SK-N-SH (cell line): Measurements from ENCODE around the gene KCTD5. TPM values are rescaled to one million over a fixed set of nuclear protein-coding genes. Genes with fewer than 3 reads are reported as not detected.

Experiments
- CTCF ChIA-PET: fragments of 300-600, 350-600 bp; formaldehyde crosslinking; extraction: SDS; loops from one replicate; lab custom pipeline; 2021; lab: Yijun Ruan, JAX
- POLR2A ChIA-PET: fragments of 350-600 bp; sonication (Branson Sonifier 250); formaldehyde crosslinking; extraction: SDS; loops from one replicate; lab custom pipeline; 2020; ENCODE audit warnings: antibody characterized with exemption, inconsistent platforms; lab: Yijun Ruan, JAX
- DNase-seq: peaks from one replicate; pipeline ENCODE4 v3.0.0; 2012
- H2AFZ ChIP-seq: fragments of 200-600 bp; sonication (generic); 2 replicates; pipeline ENCODE4 v1.8.1; 2016; ENCODE audit warnings: antibody characterized with exemption, mild to moderate bottlenecking, low read depth
- H3F3A ChIP-seq: fragments of 200-600 bp; sonication (generic); replicated peaks from 2 replicates; pipeline ENCODE3; 2016; ENCODE audit warnings: antibody characterized with exemption, mild to moderate bottlenecking; ENCODE audit not compliant: insufficient read depth
- H3K27ac ChIP-seq, 2 experiments: fragments of 200-500 bp in 1 of 2; fragments of 200-600 bp in 1 of 2; sonication (Bioruptor generic) in 1 of 2; sonication (generic), shearing (Covaris generic) in 1 of 2; 2 replicates each; pipeline versions ENCODE4 v1.5.1 to v1.6.1; 2014 to 2016; ENCODE audit warnings: low read depth in 2 of 2, inconsistent platforms in 1 of 2, low read length in 1 of 2, mild to moderate bottlenecking in 1 of 2, mixed read lengths in 1 of 2
- H3K27me3 ChIP-seq: fragments of 200-600 bp; sonication (generic), shearing (Covaris generic); 2 replicates; pipeline ENCODE4 v1.6.1; 2016; ENCODE audit warnings: mixed run types; ENCODE audit not compliant: insufficient read depth
- H3K36me3 ChIP-seq, 2 experiments: fragments of 200-500 bp in 1 of 2; fragments of 200-600 bp in 1 of 2; sonication (Bioruptor generic) in 1 of 2; sonication (generic) in 1 of 2; replicated peaks in 1 of 2; 2 replicates each; pipeline versions ENCODE3 to v1.5.1; 2014 to 2016; ENCODE audit warnings: low read length in 1 of 2, mild to moderate bottlenecking in 1 of 2; ENCODE audit not compliant: insufficient read depth in 2 of 2, control insufficient read depth in 1 of 2
- H3K4me1 ChIP-seq, 2 experiments: fragments of 200-500 bp in 1 of 2; fragments of 200-600 bp in 1 of 2; sonication (Bioruptor generic) in 1 of 2; sonication (generic), shearing (Covaris generic) in 1 of 2; 2 replicates each; pipeline versions ENCODE4 v1.5.1 to v1.6.1; 2014 to 2016; ENCODE audit warnings: low read depth in 1 of 2, low read length in 1 of 2, mixed run types in 1 of 2; ENCODE audit not compliant: insufficient read depth in 2 of 2, control insufficient read depth in 1 of 2
- H3K4me2 ChIP-seq: fragments of 200-600 bp; sonication (generic), shearing (Covaris generic); 2 replicates; pipeline ENCODE4 v1.6.1; 2017; ENCODE audit warnings: mixed run types
- H3K4me3 ChIP-seq, 2 experiments: fragments of 200-500 bp in 1 of 2; fragments of 200-600 bp in 1 of 2; sonication (Bioruptor generic) in 1 of 2; sonication (generic), shearing (Covaris generic) in 1 of 2; 2 replicates each; pipeline versions ENCODE4 v1.5.1 to v1.8.1; 2014 to 2016; ENCODE audit warnings: low read depth in 2 of 2, inconsistent platforms in 1 of 2, low read length in 1 of 2, mild to moderate bottlenecking in 1 of 2, mixed read lengths in 1 of 2, moderate library complexity in 1 of 2
- H3K79me2 ChIP-seq: fragments of 200-600 bp; sonication (generic); 2 replicates; pipeline ENCODE4 v1.8.1; 2017; ENCODE audit warnings: mild to moderate bottlenecking; ENCODE audit not compliant: insufficient read depth
- H3K9ac ChIP-seq: fragments of 200-600 bp; sonication (generic); 2 replicates; pipeline ENCODE4 v1.6.1; 2017; ENCODE audit warnings: mixed run types
- H3K9me2 ChIP-seq: fragments of 200-600 bp; sonication (generic); 2 replicates; pipeline ENCODE4 v1.6.1; 2017; ENCODE audit warnings: mixed run types
- H3K9me3 ChIP-seq: fragments of 200-600 bp; sonication (generic); 2 replicates; pipeline ENCODE4 v1.6.1; 2017; ENCODE audit warnings: mixed run types, mild to moderate bottlenecking, moderate library complexity
- H4K20me1 ChIP-seq: fragments of 200-600 bp; sonication (generic); 2 replicates; pipeline ENCODE4 v1.6.1; 2017; ENCODE audit warnings: mild to moderate bottlenecking, mixed run types; ENCODE audit not compliant: insufficient read depth
- CHD2 ChIP-seq: fragments of 150-350 bp; IDR thresholded peaks from 2 replicates; pipeline ENCODE4 v1.6.1; 2018; ENCODE audit warnings: low read length; ENCODE audit not compliant: partially characterized antibody
- CTCF ChIP-seq: fragments of 200-600 bp; sonication (generic); IDR thresholded peaks from 2 replicates; pipeline ENCODE4 v1.6.1; 2017; ENCODE audit warnings: antibody characterized with exemption, mild to moderate bottlenecking, moderate library complexity
- ELF1 ChIP-seq: IDR thresholded peaks from 2 replicates; pipeline ENCODE4 v1.4.0; 2012
- EZH2phosphoT487 ChIP-seq: fragments of 200-600 bp; sonication (generic); IDR thresholded peaks from 2 replicates; pipeline ENCODE4 v1.6.1; 2017; ENCODE audit warnings: low read depth, mixed run types, mild to moderate bottlenecking, antibody characterized with exemption, moderate library complexity, borderline replicate concordance
- FOSL2 ChIP-seq: IDR thresholded peaks from 2 replicates; pipeline ENCODE4 v1.4.0; 2012; ENCODE audit warnings: low read depth, mild to moderate bottlenecking, moderate library complexity, borderline replicate concordance
- FOXJ3 ChIP-seq: sonication (generic); formaldehyde crosslinking; IDR thresholded peaks from 2 replicates; pipeline ENCODE4 v1.5.1; 2020; ENCODE audit warnings: mild to moderate bottlenecking, missing genetic modification reagents
- IRF3 ChIP-seq: fragments of 150-350 bp; IDR thresholded peaks from 2 replicates; pipeline ENCODE4 v1.6.1; 2016; ENCODE audit warnings: mild to moderate bottlenecking, low read depth, low read length
- JUND ChIP-seq: IDR thresholded peaks from 2 replicates; pipeline ENCODE4 v1.4.0; 2012
- MAX ChIP-seq: IDR thresholded peaks from 2 replicates; pipeline ENCODE4 v1.4.0; 2012; ENCODE audit warnings: low read depth
- MXI1 ChIP-seq: IDR thresholded peaks from 2 replicates; pipeline ENCODE4 v1.6.1; 2012; ENCODE audit warnings: mild to moderate bottlenecking, low read depth, low read length, improper control_type of control experiment
- NFIC ChIP-seq: IDR thresholded peaks from 2 replicates; pipeline ENCODE4 v1.4.0; 2012; ENCODE audit warnings: borderline replicate concordance
- NRF1 ChIP-seq: IDR thresholded peaks from 2 replicates; pipeline ENCODE4 v1.6.1; 2012; ENCODE audit warnings: low read depth, mild to moderate bottlenecking, low read length
- POLR2AphosphoS5 ChIP-seq: IDR thresholded peaks from 2 replicates; pipeline ENCODE4 v1.6.1; 2012; ENCODE audit warnings: low read depth, low read length
- RCOR1 ChIP-seq: fragments of 150-350 bp; IDR thresholded peaks from 2 replicates; pipeline ENCODE4 v1.6.1; 2017; ENCODE audit warnings: antibody characterized with exemption, low read length
- RFX5 ChIP-seq: IDR thresholded peaks from 2 replicates; pipeline ENCODE4 v1.6.1; 2012; ENCODE audit warnings: mild to moderate bottlenecking, improper control_type of control experiment, low read length
- RXRA ChIP-seq: IDR thresholded peaks from 2 replicates; pipeline ENCODE4 v1.4.0; 2012; ENCODE audit warnings: low read depth, mild to moderate bottlenecking, borderline replicate concordance
- SIN3A ChIP-seq: IDR thresholded peaks from 2 replicates; pipeline ENCODE4 v1.6.1; 2012; ENCODE audit warnings: low read depth, mild to moderate bottlenecking, low read length, moderate library complexity, borderline replicate concordance
- SMC3 ChIP-seq: IDR thresholded peaks from 2 replicates; pipeline ENCODE4 v1.6.1; 2012; ENCODE audit warnings: low read depth, low read length, improper control_type of control experiment
- TAF1 ChIP-seq: IDR thresholded peaks from 2 replicates; pipeline ENCODE4 v1.6.1; 2012; ENCODE audit warnings: low read depth, mild to moderate bottlenecking, low read length, moderate library complexity, borderline replicate concordance
- TCF12 ChIP-seq: IDR thresholded peaks from 2 replicates; pipeline ENCODE4 v1.4.0; 2012
- TEAD4 ChIP-seq: IDR thresholded peaks from 2 replicates; pipeline ENCODE4 v1.4.0; 2012; ENCODE audit warnings: mild to moderate bottlenecking, borderline replicate concordance; ENCODE audit not compliant: insufficient read depth
- USF2 ChIP-seq: fragments of 150-350 bp; IDR thresholded peaks from 2 replicates; pipeline ENCODE4 v1.6.1; 2017; ENCODE audit warnings: antibody characterized with exemption, low read length, low read depth, borderline replicate concordance
- ZBTB33 ChIP-seq: IDR thresholded peaks from 2 replicates; pipeline ENCODE4 v1.4.0; 2012; ENCODE audit warnings: low read depth, borderline replicate concordance
- WGBS: methylation state at CpG from one replicate; pipeline ENCODE4 v1.1.6; 2017; ENCODE audit warnings: low lambda C conversion rate; 5-methylcytosine and 5-hydroxymethylcytosine counted together
- polyA plus RNA-seq, 3 experiments: library from polyadenylated mRNA; depleted of rRNA; stranded (reverse); fragments of >200 nt; gene quantifications; 2 replicates each; pipeline ENCODE4 v1.2.3, GENCODE V29; 2012

KCTD5 gene
- polyA plus RNA-seq, 1 of the 3 experiments (the other 2 are of a cell fraction), result 53.4 TPM

- 95% methylated on average over 25 of the region's 29 CpGs for WGBS
Measured at GRCh38 chr16:2701713-2702437, 19.6 kb downstream of the KCTD5 start.

GRCh38 chr16:2702438-2702825 lies 20.1 kb downstream of the KCTD5 start:
- H3K27ac ChIP-seq, result no peak overlapping the region; a peak in 1 of 4 replicates
- no peak overlapping the region for H3K9ac ChIP-seq
- DNase-seq, result no peak
- no peaks in the 10 kb centered on the region for H3K9me3 ChIP-seq
- H3K4me3 ChIP-seq, result no peak overlapping the region
- peaks cover 0 to 74% of the 10 kb centered on the region in 2 experiments for H3K36me3 ChIP-seq
- TF ChIP-seq FOXJ3 (CRISPR knock-in tag), result no peak
- TF ChIP-seq ZBTB33, result no peak
- no peak for TF ChIP-seq RXRA
- TF ChIP-seq CTCF, result no peak
- TF ChIP-seq RCOR1, result no peak
- no peak for TF ChIP-seq SIN3A
- TF ChIP-seq NRF1, result no peak
- TF ChIP-seq SMC3, result no peak
- TF ChIP-seq MAX, result no peak
- no peak for TF ChIP-seq USF2
- no peak for TF ChIP-seq RFX5
- no peak for TF ChIP-seq EZH2phosphoT487
- no peaks in the 10 kb centered on the region for H3K27me3 ChIP-seq
- H3K4me2 ChIP-seq, result no peak overlapping the region
- no peaks in the 10 kb centered on the region for H4K20me1 ChIP-seq
- H2AFZ ChIP-seq, result no peak overlapping the region
- H3F3A ChIP-seq, result no peaks in the 10 kb centered on the region
- H3K4me1 ChIP-seq, result no peaks in the 10 kb centered on the region
- H3K9me2 ChIP-seq, result no peaks in the 10 kb centered on the region
- 0 out of 2 replicates have a peak, but pooled peaks cover 4% of the 10 kb centered on the region for H3K79me2 ChIP-seq
- ChIA-PET POLR2A (no interaction called here), CTCF (interaction anchor here (1.5 kb wide), 1 partner anchor 121 kb away, joined by 3 read pairs; no protein-coding TSS in a partner anchor)
- WGBS, result 80% methylated on average over 1 of the region's 13 CpGs

More at GRCh38 chr16:2701713-2702437, 19.6 kb downstream of the KCTD5 start:
- Histone ChIP-seq H3K9me2 (no peaks in the 10 kb centered on the region), H4K20me1 (no peaks in the 10 kb centered on the region), H3K4me3 (no peak overlapping the region), H3K79me2 (0 out of 2 replicates have a peak, but pooled peaks cover 4% of the 10 kb centered on the region), H3F3A (no peaks in the 10 kb centered on the region), H3K9ac (no peak overlapping the region), H3K36me3 (peaks cover 0 to 74% of the 10 kb centered on the region in 2 experiments), H3K27ac (no peak overlapping the region)
- ChIA-PET POLR2A (no interaction called here), CTCF (no interaction called here)
- TF ChIP-seq FOXJ3 (CRISPR knock-in tag) (no peak), MXI1 (no peak), IRF3 (no peak), JUND (no peak), TEAD4 (no peak), SIN3A (no peak), RXRA (no peak), FOSL2 (no peak), TCF12 (no peak), ELF1 (no peak), TAF1 (no peak), NFIC (no peak), POLR2AphosphoS5 (no peak), CHD2 (no peak)
- TF ChIP-seq, all 33 proteins: peak for 0
- Histone ChIP-seq H3K27me3 (no peaks in the 10 kb centered on the region), H3K4me1 (no peaks in the 10 kb centered on the region), H2AFZ (no peak overlapping the region), H3K4me2 (no peak overlapping the region), H3K9me3 (no peaks in the 10 kb centered on the region)
- DNase-seq, result no peak
